Right atrium auricular region (tissue), 2 donors: ENCODE data around the gene GALNT10. TPM values are rescaled to one million over a fixed set of nuclear protein-coding genes. Genes with fewer than 3 reads are reported as not detected.

ENCODE experiments used
- DNase-seq: peaks from one replicate; pipeline ENCODE4 v3.0.0-alpha.2; 2019; ENCODE audit warnings: low spot score
- H3K27ac ChIP-seq, 2 donors: fragments of 200-600 bp; sonication (generic); 1 replicate in 1 of 2; 2 replicates in 1 of 2; pipeline ENCODE4 v1.5.1; 2016 to 2019
- H3K27me3 ChIP-seq, 2 donors: fragments of 200-600 bp; sonication (generic); one replicate each; pipeline versions ENCODE4 v1.5.1 to v1.6.0; 2017 to 2019
- H3K36me3 ChIP-seq: fragments of 200-600 bp; sonication (generic); one replicate; pipeline ENCODE4 v1.5.1; 2016
- H3K4me1 ChIP-seq, 2 donors: fragments of 200-600 bp; sonication (generic); one replicate each; pipeline versions ENCODE4 v1.5.1 to v1.6.0; 2017 to 2019
- H3K4me3 ChIP-seq, 2 donors: fragments of 200-600 bp; sonication (generic); 1 replicate in 1 of 2; 2 replicates in 1 of 2; pipeline ENCODE4 v1.5.1; 2017 to 2019; ENCODE audit warnings: mild to moderate bottlenecking in 1 of 2, moderate library complexity in 1 of 2
- H3K9me3 ChIP-seq, 2 donors: fragments of 200-600 bp; sonication (generic); one replicate each; pipeline ENCODE4 v1.5.1; 2019
- CTCF ChIP-seq, 2 donors: fragments of 200-600 bp; sonication (generic); IDR thresholded peaks; one replicate each; pipeline ENCODE4 v1.5.1; 2019; ENCODE audit warnings: antibody characterized with exemption in 2 of 2
- total RNA-seq, 2 donors: library from RNA; depleted of rRNA; stranded (reverse); fragments of >200 nt; gene quantifications; one replicate each; pipeline ENCODE4 v1.1.0, GENCODE V29; 2016

Gene GALNT10
- total RNA-seq, 2 donors from 2014 or later, result 13.2 to 18.4 TPM

GRCh38 chr5:154265197-154265773 lies 74.8 kb downstream of the GALNT10 start:
- Histone ChIP-seq H3K27ac (no peak overlapping the region), H3K27me3 (no peaks in the 10 kb centered on the region), H3K9me3 (no peaks in the 10 kb centered on the region), H3K4me1 (peaks cover 0 to 13% of the 10 kb centered on the region in 2 donors), H3K36me3 (no peaks in the 10 kb centered on the region), H3K4me3 (no peak overlapping the region)
- TF ChIP-seq CTCF (IDR thresholded peaks at IDR 0.05), result no peak
- DNase-seq, result no peak

- TF ChIP-seq CTCF (IDR thresholded peaks at IDR 0.05), result no peak
- Histone ChIP-seq H3K27me3 (no peaks in the 10 kb centered on the region), H3K9me3 (no peaks in the 10 kb centered on the region), H3K27ac (no peak overlapping the region), H3K4me3 (no peak overlapping the region), H3K4me1 (peaks cover 0 to 17% of the 10 kb centered on the region in 2 donors), H3K36me3 (no peaks in the 10 kb centered on the region)
- no peak for DNase-seq
Measured at GRCh38 chr5:154267516-154267915, 77.0 kb downstream of the GALNT10 start.

- Histone ChIP-seq H3K9me3 (no peaks in the 10 kb centered on the region), H3K27ac (no peak overlapping the region), H3K4me3 (no peak overlapping the region), H3K36me3 (no peaks in the 10 kb centered on the region), H3K27me3 (no peaks in the 10 kb centered on the region), H3K4me1 (peaks cover 0 to 22% of the 10 kb centered on the region in 2 donors)
- no peak for TF ChIP-seq CTCF (IDR thresholded peaks at IDR 0.05)
- DNase-seq, result no peak
Measured at GRCh38 chr5:154268073-154268472, 77.5 kb downstream of the GALNT10 start.

GRCh38 chr5:154269414-154269813 lies 78.9 kb downstream of the GALNT10 start:
- DNase-seq, result no peak
- no peaks in the 10 kb centered on the region for H3K36me3 ChIP-seq
- no peak overlapping the region for H3K4me3 ChIP-seq
- peaks cover 0 to 27% of the 10 kb centered on the region in 2 donors for H3K4me1 ChIP-seq
- H3K9me3 ChIP-seq, result no peaks in the 10 kb centered on the region
- no peak overlapping the region for H3K27ac ChIP-seq
- no peak for TF ChIP-seq CTCF (IDR thresholded peaks at IDR 0.05)
- no peaks in the 10 kb centered on the region for H3K27me3 ChIP-seq

GRCh38 chr5:154271466-154271865 lies 80.9 kb downstream of the GALNT10 start:
- Histone ChIP-seq H3K27ac (no peak overlapping the region), H3K4me3 (no peak overlapping the region), H3K4me1 (peaks cover 0 to 22% of the 10 kb centered on the region in 2 donors), H3K27me3 (no peaks in the 10 kb centered on the region), H3K36me3 (no peaks in the 10 kb centered on the region), H3K9me3 (no peaks in the 10 kb centered on the region)
- DNase-seq, result no peak
- no peak for TF ChIP-seq CTCF (IDR thresholded peaks at IDR 0.05)

- Histone ChIP-seq H3K9me3 (no peaks in the 10 kb centered on the region), H3K27me3 (no peaks in the 10 kb centered on the region), H3K27ac (peak overlapping the region in 1 of 2 donors; percentile 21), H3K4me3 (no peak overlapping the region), H3K4me1 (peaks cover 0 to 22% of the 10 kb centered on the region in 2 donors), H3K36me3 (no peaks in the 10 kb centered on the region)
- DNase-seq, result no peak
- TF ChIP-seq CTCF (IDR thresholded peaks at IDR 0.05), result no peak
Measured at GRCh38 chr5:154271936-154272514, 81.5 kb downstream of the GALNT10 start.
